Lower lobe of right lung (tissue), 2 donors: ENCODE data around the gene AOAH. TPM values are rescaled to one million over a fixed set of nuclear protein-coding genes. Genes with fewer than 3 reads are reported as not detected.

Source experiments
- ATAC-seq, 2 donors: fragments of 200-7000 bp; cut with Tn5 transposase; one replicate each; pipeline ENCODE4 v1.9.1; 2020 to 2022; ENCODE audit warnings: mild to moderate bottlenecking in 2 of 2, moderate library complexity in 2 of 2
- DNase-seq: peaks from one replicate; pipeline ENCODE4 v3.0.0-alpha.2; 2020
- H3K27ac ChIP-seq: fragments of 200-600 bp; one replicate; pipeline ENCODE4 v1.8.0; 2022
- H3K27me3 ChIP-seq: fragments of 200-600 bp; one replicate; pipeline ENCODE4 v1.8.0; 2022; ENCODE audit warnings: low read depth
- H3K36me3 ChIP-seq: fragments of 200-600 bp; one replicate; pipeline ENCODE4 v1.8.0; 2022; ENCODE audit warnings: mild to moderate bottlenecking
- H3K4me1 ChIP-seq: fragments of 200-600 bp; one replicate; pipeline ENCODE4 v1.8.0; 2022
- H3K4me3 ChIP-seq: fragments of 200-600 bp; one replicate; pipeline ENCODE4 v1.8.0; 2022; ENCODE audit warnings: mild to moderate bottlenecking
- H3K9me3 ChIP-seq: fragments of 200-600 bp; one replicate; pipeline ENCODE4 v1.8.0; 2022
- CTCF ChIP-seq: fragments of 200-600 bp; IDR thresholded peaks from one replicate; pipeline ENCODE4 v1.8.0; 2022; ENCODE audit warnings: antibody characterized with exemption, mild to moderate bottlenecking
- intact Hi-C: fragments of 100-400 bp; cut with DNase I; formaldehyde crosslinking; loops from one replicate; pipeline ENCODE4 v1.11.0; 2022
- total RNA-seq: library from RNA; stranded (reverse); fragmentation: NEBNext Ultra II Directional; extraction: Animal tissue kit (Norgen Biotek cat#: 25700); gene quantifications from one replicate; pipeline ENCODE4 v1.2.1, GENCODE V29; 2021
- donor health status: DM: no; HTN: yes; CAD: no; lungs with severe emphysema.

Gene AOAH
- total RNA-seq, 1 donor from 2014 or later, result 29.2 TPM

- no peak overlapping the region for H3K4me3 ChIP-seq
- intact Hi-C loops, result no loop called here
- peaks cover 10% of the 10 kb centered on the region for H3K4me1 ChIP-seq
- no peak for TF ChIP-seq CTCF
- H3K9me3 ChIP-seq, result no peaks in the 10 kb centered on the region
- H3K36me3 ChIP-seq, result no peaks in the 10 kb centered on the region
- H3K27ac ChIP-seq, result peak overlapping the region; percentile 28
- DNase-seq (peak; percentile 67), ATAC-seq (peak; percentile 87 to 91)
- no peaks in the 10 kb centered on the region for H3K27me3 ChIP-seq
These were observed 124.0 kb downstream of the AOAH start for GRCh38 chr7:36600314-36600682.

- DNase-seq (no peak), ATAC-seq (no peak)
- Histone ChIP-seq H3K36me3 (no peaks in the 10 kb centered on the region), H3K27ac (no peak overlapping the region), H3K4me1 (peaks cover 10% of the 10 kb centered on the region), H3K9me3 (no peaks in the 10 kb centered on the region), H3K27me3 (no peaks in the 10 kb centered on the region), H3K4me3 (no peak overlapping the region)
- intact Hi-C loops, result no loop called here
- TF ChIP-seq CTCF, result no peak
These were observed 124.5 kb downstream of the AOAH start for GRCh38 chr7:36599645-36600313.

GRCh38 chr7:36598054-36598674 is 126.1 kb downstream of the AOAH start:
- H3K36me3 ChIP-seq, result no peaks in the 10 kb centered on the region
- no peak overlapping the region for H3K4me3 ChIP-seq
- intact Hi-C loops, result no loop called here
- H3K27me3 ChIP-seq, result no peaks in the 10 kb centered on the region
- DNase-seq (no peak), ATAC-seq (no peak)
- H3K9me3 ChIP-seq, result no peaks in the 10 kb centered on the region
- TF ChIP-seq CTCF, result no peak
- peaks cover 10% of the 10 kb centered on the region for H3K4me1 ChIP-seq
- H3K27ac ChIP-seq, result no peak overlapping the region

DNA sequence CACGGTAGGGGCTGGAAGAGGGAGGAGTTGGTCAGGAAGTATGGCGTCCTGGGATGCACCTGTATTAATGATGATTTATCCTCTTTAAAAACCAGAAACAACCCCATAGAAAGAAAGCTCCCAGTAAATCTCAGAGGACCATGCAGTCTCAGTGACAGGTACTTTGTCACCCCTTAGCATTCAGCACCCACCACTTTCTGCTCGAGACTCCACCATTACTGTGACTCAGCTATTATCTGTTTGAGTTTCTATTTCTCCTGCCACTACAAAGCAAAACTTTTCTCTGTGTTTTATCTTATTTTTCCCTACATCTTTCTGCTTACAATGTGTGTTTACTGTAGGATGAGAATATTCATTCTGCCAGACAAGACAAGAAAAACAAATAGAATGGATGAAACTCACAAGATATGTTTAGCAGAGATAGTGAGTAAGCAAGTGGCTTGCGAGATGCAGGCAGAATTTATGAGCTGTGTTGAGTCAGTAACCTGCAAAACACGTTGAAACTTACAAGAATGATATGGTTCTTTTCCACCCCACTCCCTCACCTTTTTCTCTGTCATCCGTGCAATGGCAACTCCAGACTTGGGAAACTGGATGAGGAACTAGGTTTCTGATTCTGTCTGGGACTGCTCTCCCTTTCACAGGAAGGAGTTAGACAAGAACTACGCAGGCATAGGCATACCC is 127.1 kb downstream of the AOAH start:
- ATAC-seq (no peak), DNase-seq (no peak)
- Histone ChIP-seq H3K4me3 (no peak overlapping the region), H3K27ac (no peak overlapping the region), H3K9me3 (no peaks in the 10 kb centered on the region), H3K4me1 (peaks cover 10% of the 10 kb centered on the region), H3K36me3 (no peaks in the 10 kb centered on the region), H3K27me3 (no peaks in the 10 kb centered on the region)
- no peak for TF ChIP-seq CTCF
- intact Hi-C loops, result no loop called here

DNA sequence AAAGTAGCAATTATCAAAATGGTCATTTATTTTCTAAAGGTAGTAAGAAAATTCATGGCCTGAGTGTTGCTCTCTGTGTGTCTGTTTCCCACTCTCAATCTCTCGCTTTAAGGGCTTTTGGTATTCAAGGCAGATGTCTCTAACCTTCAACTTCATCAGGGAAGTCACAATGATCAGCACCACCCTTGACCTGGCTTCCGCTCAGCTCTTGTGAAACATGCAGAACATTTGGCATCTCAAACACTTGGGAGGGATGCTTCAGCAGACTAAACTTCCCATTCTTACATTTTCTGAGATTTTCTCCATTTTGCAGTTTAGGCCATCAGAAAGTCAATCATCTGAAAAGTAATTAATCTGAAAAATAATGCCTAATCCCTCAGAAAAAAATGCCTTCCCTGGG is 129.8 kb downstream of the AOAH start:
- no peak for TF ChIP-seq CTCF
- intact Hi-C loops, result no loop called here
- ATAC-seq, result no peak
- Histone ChIP-seq H3K27ac (no peak overlapping the region), H3K36me3 (no peaks in the 10 kb centered on the region), H3K4me3 (no peak overlapping the region), H3K9me3 (no peaks in the 10 kb centered on the region), H3K4me1 (no peaks in the 10 kb centered on the region), H3K27me3 (no peaks in the 10 kb centered on the region)
- no peak for DNase-seq
